GM19467 (cell line): ENCODE results near the gene PATL1.
"Not testable (repeated sequence)": the region's sequence is repeated elsewhere in the genome, so short reads cannot be mapped to it uniquely, and the experiment has no call there.

Experiments
- ATAC-seq: cut with Tn5 transposase; IDR thresholded peaks from one replicate; pipeline ENCODE4 v1.9.1; 2021; ENCODE audit warnings: mild to moderate bottlenecking, moderate library complexity; ENCODE audit not compliant: unreplicated experiment

The PATL1 gene, protein sequence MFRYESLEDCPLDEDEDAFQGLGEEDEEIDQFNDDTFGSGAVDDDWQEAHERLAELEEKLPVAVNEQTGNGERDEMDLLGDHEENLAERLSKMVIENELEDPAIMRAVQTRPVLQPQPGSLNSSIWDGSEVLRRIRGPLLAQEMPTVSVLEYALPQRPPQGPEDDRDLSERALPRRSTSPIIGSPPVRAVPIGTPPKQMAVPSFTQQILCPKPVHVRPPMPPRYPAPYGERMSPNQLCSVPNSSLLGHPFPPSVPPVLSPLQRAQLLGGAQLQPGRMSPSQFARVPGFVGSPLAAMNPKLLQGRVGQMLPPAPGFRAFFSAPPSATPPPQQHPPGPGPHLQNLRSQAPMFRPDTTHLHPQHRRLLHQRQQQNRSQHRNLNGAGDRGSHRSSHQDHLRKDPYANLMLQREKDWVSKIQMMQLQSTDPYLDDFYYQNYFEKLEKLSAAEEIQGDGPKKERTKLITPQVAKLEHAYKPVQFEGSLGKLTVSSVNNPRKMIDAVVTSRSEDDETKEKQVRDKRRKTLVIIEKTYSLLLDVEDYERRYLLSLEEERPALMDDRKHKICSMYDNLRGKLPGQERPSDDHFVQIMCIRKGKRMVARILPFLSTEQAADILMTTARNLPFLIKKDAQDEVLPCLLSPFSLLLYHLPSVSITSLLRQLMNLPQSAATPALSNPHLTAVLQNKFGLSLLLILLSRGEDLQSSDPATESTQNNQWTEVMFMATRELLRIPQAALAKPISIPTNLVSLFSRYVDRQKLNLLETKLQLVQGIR

DNA sequence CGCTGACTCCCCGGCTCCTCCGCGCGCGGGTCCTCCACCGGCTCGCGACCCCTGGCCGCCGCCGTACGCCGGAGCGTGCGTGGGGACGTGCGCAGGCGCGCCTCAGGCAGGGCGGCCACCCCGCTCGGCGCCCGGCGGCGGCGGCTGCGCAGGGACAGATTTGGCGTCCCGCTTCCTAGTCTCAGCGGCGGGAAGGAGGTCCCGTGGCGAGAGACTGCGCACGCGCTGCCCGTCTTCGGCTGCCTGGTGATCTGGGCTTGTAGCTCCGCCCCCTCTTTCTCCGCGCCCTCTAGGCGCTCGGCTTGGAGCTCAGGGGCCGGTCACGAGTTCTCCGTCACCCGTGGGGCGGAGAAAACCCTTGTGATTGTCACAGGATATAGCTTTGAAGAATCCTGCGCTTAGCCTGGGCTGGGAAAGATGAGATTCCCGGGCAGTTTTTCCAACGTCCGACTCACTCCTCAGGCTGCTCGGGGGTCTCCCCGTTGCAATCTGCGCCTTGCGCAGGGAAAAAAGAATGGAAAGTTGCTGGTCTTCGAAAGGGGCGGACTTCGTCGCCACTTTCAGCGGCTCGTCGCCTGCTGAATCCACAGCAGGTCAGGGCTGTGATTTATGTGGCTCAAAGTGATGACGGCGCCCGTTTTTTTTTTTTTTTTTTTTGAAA lies at the start of gene PATL1:
TSS of gene PATL1 (minus strand) at position 88 of the 661 bp plus-strand sequence. CDS start 142 bp downstream, outside the sequence.
- peak; percentile 97 for ATAC-seq

- no peak for ATAC-seq
Observed at GRCh38 chr11:59716051-59716450, 47.2 kb upstream of the PATL1 start.

GRCh38 chr11:59713745-59714144 lies 44.9 kb upstream of the PATL1 start, which contains the start of gene OR10V1:
OR10V1 (minus strand) TSS chr11:59713845; CDS start chr11:59713845, 0 bp downstream.
- ATAC-seq = no peak

DNA sequence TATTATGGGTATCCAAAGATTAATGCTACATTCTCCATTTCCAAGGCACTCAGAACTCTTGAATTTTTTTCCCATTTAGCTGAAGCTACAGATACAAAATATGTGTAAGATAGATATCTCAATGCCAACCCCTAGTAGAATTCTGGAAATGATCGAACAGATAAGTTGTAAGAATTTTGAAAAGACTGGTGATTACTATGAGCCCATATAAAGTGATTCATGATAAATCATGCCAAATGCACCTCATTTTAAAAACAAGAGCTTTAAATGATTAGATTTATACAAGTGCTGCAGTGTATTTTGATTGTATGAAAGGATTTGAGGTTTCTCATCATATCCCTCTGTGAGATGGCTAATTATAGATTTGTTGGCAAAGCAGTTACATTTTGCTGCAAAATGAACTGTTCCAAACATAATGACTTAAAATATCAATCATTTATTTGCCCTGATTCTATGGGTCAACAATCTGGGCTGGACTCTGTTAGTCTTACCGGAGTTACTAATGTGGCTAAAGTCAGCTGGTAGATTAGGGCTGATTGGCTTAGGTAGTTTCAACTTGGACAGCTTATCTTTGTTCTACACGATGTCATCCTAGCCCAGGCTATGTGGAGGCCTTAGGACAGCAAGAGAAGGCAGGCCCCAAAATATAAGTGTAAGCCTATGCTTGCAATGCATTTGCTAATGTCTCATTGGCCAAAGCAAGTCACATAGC lies 41.5 kb upstream of the PATL1 start:
- no peak for ATAC-seq

DNA sequence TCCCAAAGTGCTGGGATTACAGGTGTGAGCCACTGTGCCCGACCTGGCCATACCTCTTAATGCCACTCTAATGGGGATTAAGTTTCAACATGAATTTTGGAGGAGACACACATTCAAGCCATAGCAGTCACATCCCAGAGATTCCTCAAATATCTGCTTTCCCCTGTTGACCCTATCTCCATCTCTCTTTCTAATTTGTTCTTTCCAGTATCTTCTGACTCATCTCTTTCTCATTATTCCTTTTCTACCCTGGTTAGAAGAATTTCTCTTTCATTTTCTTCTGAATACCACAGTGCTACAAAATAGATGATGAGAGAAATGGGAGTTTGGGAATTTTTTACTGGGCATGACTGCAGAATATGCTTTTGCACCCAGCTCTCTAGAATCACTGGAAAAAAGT lies 39.7 kb upstream of the PATL1 start:
- no peak for ATAC-seq

- no peak for ATAC-seq
Observed at GRCh38 chr11:59707371-59707770, 38.5 kb upstream of the PATL1 start.

DNA sequence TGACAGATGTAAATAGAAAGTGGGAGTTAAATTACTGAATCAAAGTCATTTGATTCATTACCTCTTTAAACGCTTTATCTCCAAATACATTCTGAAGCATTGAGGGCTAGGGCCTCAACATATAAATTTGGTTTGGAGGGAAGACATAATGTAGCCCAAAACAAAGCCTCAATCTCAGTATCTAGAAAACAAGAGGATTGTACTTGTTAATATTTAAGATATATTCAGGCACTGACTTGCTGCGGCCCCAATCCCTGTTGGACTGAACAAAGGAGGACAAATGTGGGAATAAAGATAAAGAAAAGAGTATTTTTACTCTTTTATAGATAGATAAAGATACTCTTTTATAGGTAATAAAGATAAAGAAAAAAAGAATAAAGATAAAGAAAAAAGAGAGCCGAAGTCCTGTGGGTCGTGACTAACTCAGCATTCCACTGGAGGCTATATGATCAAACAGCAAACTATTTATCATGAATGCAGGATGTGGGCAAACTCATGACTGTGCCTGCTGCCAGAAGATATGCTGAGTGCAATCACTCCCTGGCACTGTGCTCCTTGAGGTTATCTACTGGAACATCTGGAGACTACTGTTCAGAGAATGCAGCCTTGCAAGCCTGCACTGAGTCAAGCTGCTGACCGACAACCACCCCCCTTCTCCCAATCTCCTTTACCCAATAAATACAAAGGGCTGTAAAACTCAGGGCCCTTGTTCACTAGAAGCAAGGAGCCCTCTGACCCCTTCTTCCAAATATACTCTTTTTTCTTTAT lies 37.9 kb upstream of the PATL1 start:
- no peak for ATAC-seq

GRCh38 chr11:59705294-59705693 lies 36.5 kb upstream of the PATL1 start:
- no peak for ATAC-seq

DNA sequence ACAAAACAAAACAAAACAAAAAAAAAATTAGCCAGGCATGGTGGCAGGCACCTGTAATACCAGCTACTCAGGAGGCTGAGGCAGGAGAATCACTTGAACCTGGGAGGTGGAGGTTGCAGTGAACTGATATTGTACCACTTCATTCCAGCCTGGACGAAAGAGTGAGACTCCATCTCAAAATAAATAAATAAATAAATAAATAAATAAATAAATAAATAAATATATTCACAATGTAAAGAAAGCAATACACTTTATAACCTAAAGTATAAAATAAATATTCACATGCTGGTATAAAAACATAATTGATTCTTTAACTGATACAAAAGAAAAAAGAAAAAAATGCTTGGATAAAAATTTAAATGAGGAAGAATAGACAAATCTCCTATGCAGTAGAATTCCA lies 34.7 kb upstream of the PATL1 start:
- not testable (repeated sequence) for ATAC-seq

DNA sequence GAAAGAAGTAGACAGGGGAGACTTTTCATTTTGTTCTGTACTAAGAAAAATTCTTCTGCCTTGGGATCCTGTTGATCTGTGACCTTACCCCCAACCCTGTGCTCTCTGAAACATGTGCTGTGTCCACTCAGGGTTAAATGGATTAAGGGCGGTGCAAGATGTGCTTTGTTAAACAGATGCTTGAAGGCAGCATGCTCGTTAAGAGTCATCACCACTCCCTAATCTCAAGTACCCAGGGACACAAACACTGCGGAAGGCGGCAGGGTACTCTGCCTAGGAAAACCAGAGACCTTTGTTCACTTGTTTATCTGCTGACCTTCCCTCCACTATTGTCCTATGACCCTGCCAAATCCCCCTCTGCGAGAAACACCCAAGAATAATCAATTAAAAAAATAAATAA lies 31.3 kb upstream of the PATL1 start:
- ATAC-seq = not testable (repeated sequence)

- ATAC-seq = no peak
Observed at GRCh38 chr11:59698506-59698905, 29.7 kb upstream of the PATL1 start.

- no peak for ATAC-seq
Observed at GRCh38 chr11:59692915-59693314, 24.1 kb upstream of the PATL1 start.

GRCh38 chr11:59691156-59691555 lies 22.3 kb upstream of the PATL1 start:
- no peak for ATAC-seq

GRCh38 chr11:59689015-59689414 lies 20.2 kb upstream of the PATL1 start:
- no peak for ATAC-seq

- ATAC-seq = not testable (repeated sequence)
Observed at GRCh38 chr11:59681260-59681725, 12.5 kb upstream of the PATL1 start.

GRCh38 chr11:59680287-59681154 lies 11.7 kb upstream of the PATL1 start:
- peak; percentile 81 for ATAC-seq

DNA sequence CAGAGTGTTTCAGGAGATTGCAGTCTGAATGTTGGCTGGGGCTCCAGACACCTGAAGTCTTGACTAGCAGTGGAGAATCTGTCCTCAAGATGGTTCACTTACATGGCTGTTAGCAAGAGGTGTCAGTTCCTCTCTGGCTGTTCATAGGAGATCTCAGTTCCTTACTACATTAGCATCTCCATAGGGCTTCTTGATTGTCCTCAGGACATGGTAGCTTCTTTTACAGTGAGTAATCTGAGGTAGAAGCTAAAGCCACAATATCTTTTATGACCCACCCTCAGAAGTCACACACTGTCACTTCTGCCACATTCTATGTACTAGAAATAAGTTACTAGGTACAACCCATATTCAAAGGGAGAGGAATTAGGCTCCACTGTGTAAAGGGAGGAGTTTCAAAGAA lies 10.5 kb upstream of the PATL1 start:
- ATAC-seq = no peak

DNA sequence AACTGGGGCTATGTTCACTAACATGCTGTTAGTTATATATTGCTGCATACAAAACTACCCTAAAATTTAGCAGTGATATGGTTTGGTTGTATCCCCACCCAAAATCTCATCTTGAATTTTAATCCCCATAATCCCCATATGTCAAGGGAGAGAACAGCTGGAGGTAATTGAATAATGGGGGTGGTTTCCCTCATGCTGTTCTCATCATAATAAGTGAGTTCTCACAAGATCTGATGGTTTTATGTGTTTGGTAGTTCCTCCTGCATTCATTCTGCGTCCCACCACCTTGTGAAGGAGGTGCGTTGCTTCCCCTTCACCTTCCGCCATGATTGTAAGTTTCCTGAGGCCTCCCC lies 10.0 kb upstream of the PATL1 start:
- no peak for ATAC-seq
